ENCODE data around the gene CLPSL1. TPM values are rescaled to one million over a fixed set of nuclear protein-coding genes. Genes with fewer than 3 reads are reported as not detected.
A peak's percentile ranks its signal among the peaks of the same experiment; 100 is the strongest.

The CLPSL1 gene
- total RNA-seq, 1 donor = not detected

- no peak within 1 kb of the TSS for H3K4me3 ChIP-seq (ENCODE audit: low read depth, low read length)
- DNase-seq (ENCODE audit: low read depth) = no peak
- TF ChIP-seq CTCF (IDR thresholded peaks at IDR 0.05; ENCODE audit: insufficient read depth, low read depth, low read length) = no peak
These were observed 43.8 kb upstream of the CLPSL1 start, which contains the start of gene ARMC12 for GRCh38 chr6:35736982-35737412. Gene ARMC12, plus strand, starts transcription at chr6:35737032. Its CDS starts 77 bp downstream, at chr6:35737109.

- DNase-seq (ENCODE audit: low read depth) = peak; percentile 89
- TF ChIP-seq CTCF (IDR thresholded peaks at IDR 0.05; ENCODE audit: insufficient read depth, low read depth, low read length) = peak; percentile 83
- no peak overlapping the region for H3K4me3 ChIP-seq (ENCODE audit: low read depth, low read length)
These were observed 43.2 kb upstream of the CLPSL1 start for GRCh38 chr6:35737413-35738211.

- DNase-seq (ENCODE audit: low read depth) = no peak
- no peak for TF ChIP-seq CTCF (IDR thresholded peaks at IDR 0.05; ENCODE audit: insufficient read depth, low read depth, low read length)
- H3K4me3 ChIP-seq (ENCODE audit: low read depth, low read length) = no peak overlapping the region
These were observed 40.9 kb upstream of the CLPSL1 start for GRCh38 chr6:35739645-35740524.

GRCh38 chr6:35742842-35743241, 38.0 kb upstream of the CLPSL1 start:
- no peak for TF ChIP-seq CTCF (IDR thresholded peaks at IDR 0.05; ENCODE audit: insufficient read depth, low read depth, low read length)

GRCh38 chr6:35745509-35745908, 35.3 kb upstream of the CLPSL1 start:
- no peak overlapping the region for H3K4me3 ChIP-seq (ENCODE audit: low read depth, low read length)
- no peak for DNase-seq (ENCODE audit: low read depth)
- TF ChIP-seq CTCF (IDR thresholded peaks at IDR 0.05; ENCODE audit: insufficient read depth, low read depth, low read length) = no peak

More at GRCh38 chr6:35742842-35743241, 38.0 kb upstream of the CLPSL1 start:
- no peak overlapping the region for H3K4me3 ChIP-seq (ENCODE audit: low read depth, low read length)
- no peak for DNase-seq (ENCODE audit: low read depth)

GRCh38 chr6:35746516-35746915, 34.3 kb upstream of the CLPSL1 start:
- no peak overlapping the region for H3K4me3 ChIP-seq (ENCODE audit: low read depth, low read length)
- TF ChIP-seq CTCF (IDR thresholded peaks at IDR 0.05; ENCODE audit: insufficient read depth, low read depth, low read length) = no peak
- DNase-seq (ENCODE audit: low read depth) = no peak
